ENCODE results near the gene RNASEH1. TPM values are rescaled to one million over a fixed set of nuclear protein-coding genes. Genes with fewer than 3 reads are reported as not detected.
"Not testable (repeated sequence)": the region's sequence is repeated elsewhere in the genome, so short reads cannot be mapped to it uniquely, and the experiment has no call there.

The RNASEH1 gene
- total RNA-seq, 1 experiment from 2014 or later: 27.7 TPM

GRCh38 chr2:3519255-3520205 lies 38.6 kb downstream of the RNASEH1 start, which contains the start of gene ADI1:
Gene ADI1, minus strand, starts transcription at chr2:3519531. Its CDS starts 44 bp downstream, at chr2:3519487.
- DNase-seq (ENCODE audit: low read depth): peak; percentile 75

GRCh38 chr2:3518496-3519254 lies 39.5 kb downstream of the RNASEH1 start:
- peak; percentile 91 for DNase-seq (ENCODE audit: low read depth)

GRCh38 chr2:3517948-3518495 lies 40.1 kb downstream of the RNASEH1 start:
- no peak for DNase-seq (ENCODE audit: low read depth)

GRCh38 chr2:3516831-3517230 lies 41.3 kb downstream of the RNASEH1 start:
- no peak for DNase-seq (ENCODE audit: low read depth)

- DNase-seq (ENCODE audit: low read depth): not testable (repeated sequence)
Observed at GRCh38 chr2:3515438-3515837, 42.7 kb downstream of the RNASEH1 start.

- DNase-seq (ENCODE audit: low read depth): no peak
Observed at GRCh38 chr2:3513026-3513810, 44.9 kb downstream of the RNASEH1 start.

- no peak for DNase-seq (ENCODE audit: low read depth)
Observed at GRCh38 chr2:3512086-3512485, 46.0 kb downstream of the RNASEH1 start.

GRCh38 chr2:3505771-3506170 lies 52.4 kb downstream of the RNASEH1 start:
- no peak for DNase-seq (ENCODE audit: low read depth)

- DNase-seq (ENCODE audit: low read depth): no peak
Observed at GRCh38 chr2:3504741-3505140, 53.4 kb downstream of the RNASEH1 start.

GRCh38 chr2:3503483-3503882 lies 54.6 kb downstream of the RNASEH1 start:
- DNase-seq (ENCODE audit: low read depth): no peak

- DNase-seq (ENCODE audit: low read depth): no peak
Observed at GRCh38 chr2:3503046-3503445, 55.1 kb downstream of the RNASEH1 start.

GRCh38 chr2:3500326-3500899 lies 57.7 kb downstream of the RNASEH1 start:
- DNase-seq (ENCODE audit: low read depth): no peak

GRCh38 chr2:3498783-3499394 lies 59.2 kb downstream of the RNASEH1 start:
- no peak for DNase-seq (ENCODE audit: low read depth)

- not testable (repeated sequence) for DNase-seq (ENCODE audit: low read depth)
Observed at GRCh38 chr2:3496708-3497080, 61.4 kb downstream of the RNASEH1 start.

Other genes starting within 250 kb of the RNASEH1 start
- gene EIPR1, start 180.5 kb downstream of the RNASEH1 start, total RNA-seq (2014; rRNA removed; shearing (Covaris generic)): 37.5 and 61.2 TPM in 2 replicates
- 62.0 and 114 TPM in 2 replicates for gene TRAPPC12, start 178.6 kb downstream of the RNASEH1 start, total RNA-seq (2014; rRNA removed; shearing (Covaris generic))
- gene ADI1, start 38.8 kb downstream of the RNASEH1 start, total RNA-seq (2014; rRNA removed; shearing (Covaris generic)): 66.9 and 83.1 TPM in 2 replicates
- 1,245 and 2,001 TPM in 2 replicates for gene RPS7, start 16.9 kb upstream of the RNASEH1 start, total RNA-seq (2014; rRNA removed; shearing (Covaris generic))
- 0.10 TPM in 1 of 2 replicates, not detected in the other for gene COLEC11, start 36.8 kb upstream of the RNASEH1 start, total RNA-seq (2014; rRNA removed; shearing (Covaris generic))
- gene ALLC, start 99.9 kb upstream of the RNASEH1 start, total RNA-seq (2014; rRNA removed; shearing (Covaris generic)): not detected in 2 replicates
- not detected in 2 replicates for gene DCDC2C, start 145.2 kb upstream of the RNASEH1 start, total RNA-seq (2014; rRNA removed; shearing (Covaris generic))